Caco-2 (cell line): ENCODE measurements around the gene RBM33. TPM values are rescaled to one million over a fixed set of nuclear protein-coding genes. Genes with fewer than 3 reads are reported as not detected.

Source experiments
- BruUV-seq: library from RNA; stranded (reverse); fragments of 400-500 nt; replicated peaks from 2 replicates; lab custom pipeline; 2021; lab: Mats Ljungman, UMichigan
- CTCF ChIA-PET: fragments of 300-600 bp; sonication (Branson Sonifier 250); formaldehyde crosslinking; loops from one replicate; lab custom pipeline; 2022; ENCODE audit warnings: antibody characterized with exemption; lab: Charles Lee
- POLR2A ChIA-PET: fragments of 300-600 bp; sonication (Branson Sonifier 250); formaldehyde crosslinking; loops from one replicate; lab custom pipeline; 2022; ENCODE audit warnings: antibody characterized with exemption; lab: Charles Lee
- DNase-seq, 2 experiments: peaks; one replicate each; pipeline versions ENCODE4 v3.0.0 to v3.0.0-alpha.2; 2020 to 2022
- H3K27me3 ChIP-seq: replicated peaks from 2 replicates; pipeline ENCODE4 v1.6.0; 2011; ENCODE audit warnings: low read length; ENCODE audit not compliant: control insufficient read depth, insufficient read depth
- H3K36me3 ChIP-seq: 2 replicates; pipeline ENCODE4 v1.5.1; 2011; ENCODE audit warnings: low read length; ENCODE audit not compliant: control insufficient read depth, insufficient read depth
- H3K4me1 ChIP-seq: fragments of 250-450 bp; sonication (Bioruptor Pico); 2 replicates; pipeline ENCODE4 v1.5.1; 2020; ENCODE audit warnings: mild to moderate bottlenecking
- H3K4me3 ChIP-seq: 2 replicates; pipeline ENCODE4 v1.5.1; 2011; ENCODE audit warnings: low read depth, mild to moderate bottlenecking, control low read depth, low read length
- H3K9me3 ChIP-seq: fragments of 250-450 bp; sonication (Bioruptor Pico); 2 replicates; pipeline ENCODE4 v1.5.1; 2020; ENCODE audit warnings: mild to moderate bottlenecking, moderate library complexity
- H3K27ac Mint-ChIP-seq: one replicate; pipeline ENCODE4 v1.8.0; 2022; ENCODE audit warnings: mixed read lengths; ENCODE audit not compliant: unreplicated experiment
- H3K27me3 Mint-ChIP-seq: one replicate; pipeline ENCODE4 v1.8.0; 2022; ENCODE audit warnings: mixed read lengths; ENCODE audit not compliant: insufficient read depth, unreplicated experiment
- H3K36me3 Mint-ChIP-seq: one replicate; pipeline ENCODE4 v1.8.0; 2022; ENCODE audit warnings: mild to moderate bottlenecking, mixed read lengths; ENCODE audit not compliant: insufficient read depth, unreplicated experiment
- H3K4me1 Mint-ChIP-seq: one replicate; pipeline ENCODE4 v1.8.0; 2022; ENCODE audit warnings: low read depth, mixed read lengths; ENCODE audit not compliant: unreplicated experiment
- H3K4me3 Mint-ChIP-seq: one replicate; pipeline ENCODE4 v1.8.0; 2022; ENCODE audit warnings: mild to moderate bottlenecking, moderate library complexity, mixed read lengths; ENCODE audit not compliant: unreplicated experiment
- H3K9me3 Mint-ChIP-seq: one replicate; pipeline ENCODE4 v1.8.0; 2022; ENCODE audit warnings: mixed read lengths; ENCODE audit not compliant: unreplicated experiment
- intact Hi-C: fragments of 100-400 bp; cut with micrococcal nuclease; formaldehyde crosslinking; loops from one replicate; pipeline ENCODE4 v1.10.0; 2022; ENCODE audit not compliant: unreplicated experiment
- total RNA-seq: library from RNA; stranded (reverse); gene quantifications from 2 replicates; pipeline ENCODE4 v1.2.3, GENCODE V29; 2022
- TF ChIP-seq, protein P1 (sequence below), 2 experiments: fragments of 200-600 bp in 1 of 2; IDR thresholded peaks; 1 replicate in 1 of 2; 2 replicates in 1 of 2; pipeline versions ENCODE4 v1.5.1 to v1.8.0; 2011 to 2022; ENCODE audit warnings: antibody characterized with exemption in 1 of 2, control low read depth in 1 of 2, inconsistent platforms in 1 of 2, low read depth in 1 of 2, low read length in 1 of 2, mild to moderate bottlenecking in 1 of 2, moderate library complexity in 1 of 2; ENCODE audit not compliant: insufficient read depth in 1 of 2, severe bottlenecking in 1 of 2, unreplicated experiment in 1 of 2

Gene RBM33
- total RNA-seq, 1 experiment from 2014 or later: 82.8 TPM

DNA sequence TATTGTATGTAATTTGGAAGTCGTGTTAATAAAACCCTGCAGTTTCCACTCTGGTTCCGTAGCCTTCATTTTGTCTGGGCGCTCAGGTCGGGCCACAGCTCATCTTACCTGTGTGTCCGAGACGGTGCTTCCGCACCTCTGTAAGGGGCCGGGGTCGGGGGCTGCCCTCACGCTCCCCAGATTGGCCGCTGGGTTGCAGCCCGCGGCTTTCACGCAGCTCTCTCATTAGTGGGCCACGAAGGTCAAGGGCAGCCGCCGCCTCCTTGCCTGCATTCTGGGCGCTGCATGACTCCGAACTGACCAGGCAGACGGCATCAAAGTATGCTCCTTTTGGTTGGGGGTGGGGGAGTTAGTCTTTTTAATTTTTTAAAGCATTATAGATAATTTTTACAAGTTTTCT, 137.0 kb downstream of the RBM33 start:
- ChIA-PET POLR2A (no interaction called here), CTCF (no interaction called here)
- intact Hi-C loops: no loop called here
- BruUV-seq: no TSS peak
- Histone ChIP-seq H3K36me3 (peaks cover 3% of the 10 kb centered on the region), H3K27me3 (no peaks in the 10 kb centered on the region), H3K9me3 (no peaks in the 10 kb centered on the region), H3K4me1 (peaks cover 20% of the 10 kb centered on the region), H3K4me3 (no peak overlapping the region)
- TF ChIP-seq, protein P1, sequence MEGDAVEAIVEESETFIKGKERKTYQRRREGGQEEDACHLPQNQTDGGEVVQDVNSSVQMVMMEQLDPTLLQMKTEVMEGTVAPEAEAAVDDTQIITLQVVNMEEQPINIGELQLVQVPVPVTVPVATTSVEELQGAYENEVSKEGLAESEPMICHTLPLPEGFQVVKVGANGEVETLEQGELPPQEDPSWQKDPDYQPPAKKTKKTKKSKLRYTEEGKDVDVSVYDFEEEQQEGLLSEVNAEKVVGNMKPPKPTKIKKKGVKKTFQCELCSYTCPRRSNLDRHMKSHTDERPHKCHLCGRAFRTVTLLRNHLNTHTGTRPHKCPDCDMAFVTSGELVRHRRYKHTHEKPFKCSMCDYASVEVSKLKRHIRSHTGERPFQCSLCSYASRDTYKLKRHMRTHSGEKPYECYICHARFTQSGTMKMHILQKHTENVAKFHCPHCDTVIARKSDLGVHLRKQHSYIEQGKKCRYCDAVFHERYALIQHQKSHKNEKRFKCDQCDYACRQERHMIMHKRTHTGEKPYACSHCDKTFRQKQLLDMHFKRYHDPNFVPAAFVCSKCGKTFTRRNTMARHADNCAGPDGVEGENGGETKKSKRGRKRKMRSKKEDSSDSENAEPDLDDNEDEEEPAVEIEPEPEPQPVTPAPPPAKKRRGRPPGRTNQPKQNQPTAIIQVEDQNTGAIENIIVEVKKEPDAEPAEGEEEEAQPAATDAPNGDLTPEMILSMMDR (IDR thresholded peaks at IDR 0.05; ENCODE audit: insufficient read depth in 1 of 2, low read depth in 1 of 2, low read length in 1 of 2, severe bottlenecking in 1 of 2, unreplicated experiment in 1 of 2): no peak
- Mint-ChIP-seq H3K36me3 (peaks cover 73% of the 10 kb centered on the region), H3K9me3 (no peaks in the 10 kb centered on the region), H3K27ac (no peak overlapping the region), H3K4me1 (peaks cover 11% of the 10 kb centered on the region), H3K27me3 (no peaks in the 10 kb centered on the region), H3K4me3 (no peak overlapping the region)
- no peak for DNase-seq

DNA sequence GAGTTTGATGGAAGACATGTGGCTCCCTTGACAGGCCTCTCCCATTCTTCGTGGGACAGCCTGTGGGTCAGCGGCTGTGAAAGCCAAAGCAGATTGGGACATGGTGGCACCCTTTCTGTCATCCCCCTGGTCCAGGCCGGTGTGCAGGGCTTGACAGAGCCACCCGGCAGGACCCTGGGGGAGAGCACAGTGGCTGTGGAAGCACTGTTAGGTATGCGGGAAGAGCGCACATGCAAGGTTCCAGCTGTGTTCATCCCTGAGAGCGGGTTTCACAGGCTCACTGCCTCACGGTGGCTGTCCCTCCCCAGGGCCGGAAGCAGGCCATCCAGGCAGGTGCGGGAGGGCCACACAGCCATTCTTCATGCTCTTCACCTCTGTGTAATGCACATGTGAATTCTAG, 138.0 kb downstream of the RBM33 start:
- peaks cover 11% of the 10 kb centered on the region for H3K4me1 Mint-ChIP-seq
- H3K4me3 ChIP-seq: no peak overlapping the region
- no peak overlapping the region for H3K4me3 Mint-ChIP-seq
- DNase-seq: no peak
- ChIA-PET CTCF (no interaction called here), POLR2A (no interaction called here)
- peaks cover 2% of the 10 kb centered on the region for H3K36me3 ChIP-seq
- no peaks in the 10 kb centered on the region for H3K27me3 Mint-ChIP-seq
- H3K9me3 ChIP-seq: no peaks in the 10 kb centered on the region
- H3K27me3 ChIP-seq: no peaks in the 10 kb centered on the region
- H3K36me3 Mint-ChIP-seq: peaks cover 63% of the 10 kb centered on the region
- H3K9me3 Mint-ChIP-seq: no peaks in the 10 kb centered on the region
- intact Hi-C loops: no loop called here
- H3K4me1 ChIP-seq: peaks cover 14% of the 10 kb centered on the region
- H3K27ac Mint-ChIP-seq: no peak overlapping the region
- TF ChIP-seq, protein P1 (IDR thresholded peaks at IDR 0.05; ENCODE audit: insufficient read depth in 1 of 2, low read depth in 1 of 2, low read length in 1 of 2, severe bottlenecking in 1 of 2, unreplicated experiment in 1 of 2): no peak
- no TSS peak for BruUV-seq

DNA sequence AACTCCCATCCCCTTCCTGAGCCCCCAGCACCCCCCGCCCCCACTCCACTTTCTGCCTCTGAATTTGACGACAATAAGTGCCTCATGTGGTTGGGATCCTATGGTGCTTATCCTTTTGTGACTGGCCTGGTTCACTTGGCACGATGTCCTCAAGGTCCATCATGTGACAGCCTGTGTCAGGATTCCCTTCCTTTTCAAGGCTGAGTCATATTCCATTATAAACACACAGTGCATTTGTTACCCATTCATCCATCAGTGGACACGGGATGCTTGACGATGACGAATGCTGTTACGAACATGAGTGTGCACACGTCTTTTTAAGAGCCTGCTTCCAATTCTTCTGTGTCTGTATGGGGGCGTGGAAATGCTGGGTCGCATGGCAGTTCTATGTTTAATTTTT, 141.1 kb downstream of the RBM33 start:
- no peaks in the 10 kb centered on the region for H3K27me3 Mint-ChIP-seq
- DNase-seq: no peak
- Histone ChIP-seq H3K4me3 (no peak overlapping the region), H3K4me1 (no peaks in the 10 kb centered on the region), H3K36me3 (peaks cover 2% of the 10 kb centered on the region), H3K27me3 (no peaks in the 10 kb centered on the region), H3K9me3 (no peaks in the 10 kb centered on the region)
- H3K9me3 Mint-ChIP-seq: no peaks in the 10 kb centered on the region
- ChIA-PET CTCF (no interaction called here), POLR2A (no interaction called here)
- H3K4me1 Mint-ChIP-seq: no peaks in the 10 kb centered on the region
- H3K27ac Mint-ChIP-seq: no peak overlapping the region
- BruUV-seq: no TSS peak
- H3K36me3 Mint-ChIP-seq: peaks cover 52% of the 10 kb centered on the region
- intact Hi-C loops: no loop called here
- TF ChIP-seq, protein P1 (IDR thresholded peaks at IDR 0.05; ENCODE audit: insufficient read depth in 1 of 2, low read depth in 1 of 2, low read length in 1 of 2, severe bottlenecking in 1 of 2, unreplicated experiment in 1 of 2): no peak
- H3K4me3 Mint-ChIP-seq: no peak overlapping the region
